ENCODE data around the gene FUT3. TPM values are rescaled to one million over a fixed set of nuclear protein-coding genes. Genes with fewer than 3 reads are reported as not detected.

The FUT3 gene
- total and polyA plus RNA-seq, 9 of the 15 experiments (the other 6 are each of a cell fraction or from before 2014, with no cell fraction given) = 0.09 TPM; not detected in 8

DNA sequence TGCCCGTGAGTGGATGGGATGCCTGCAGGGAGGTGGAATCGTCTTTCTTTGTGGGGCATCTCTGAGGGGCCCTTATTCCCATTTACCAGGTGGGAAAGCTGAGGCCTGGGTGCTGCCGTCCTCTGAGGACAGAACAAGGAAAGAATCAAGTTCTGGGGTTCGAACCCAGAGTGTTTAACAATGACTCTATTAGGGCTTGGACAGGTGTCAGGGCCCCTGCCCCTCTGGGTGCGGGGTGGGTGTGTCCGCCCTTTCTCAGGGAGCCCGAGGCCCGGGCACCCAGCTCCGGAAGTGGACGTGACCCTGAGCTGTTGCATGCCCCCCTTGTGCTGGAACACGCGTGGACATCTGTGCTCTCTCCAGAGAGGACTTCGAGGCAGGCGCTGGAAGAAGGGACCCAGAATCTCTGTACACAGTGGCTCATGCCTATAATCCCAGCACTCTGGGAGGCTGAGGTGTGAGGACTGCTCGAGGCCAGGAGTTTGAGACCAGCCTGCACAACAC lies 41.6 kb upstream of the FUT3 start:
- no peak overlapping the region for H3K4me3 ChIP-seq
- no peak overlapping the region for H2AFZ ChIP-seq (ENCODE audit: low read depth, low read length)
- POLR2A ChIA-PET = interaction anchor here (1.4 to 4.2 kb wide), 2 partner anchors 11 to 89 kb away, joined by 5 to 28 read pairs; partner anchors contain the start of genes NDUFA11 and VMAC
- no peak for ATAC-seq
- in situ Hi-C loops (cut with MboI) = loop anchor here (5.0 kb wide), 1 partner anchor 91 kb away; no protein-coding TSS in a partner anchor
- WGBS (ENCODE audit: insufficient coverage, low coverage, missing lambda C conversion rate) = 50% methylated on average over 15 of the region's 15 CpGs
- no peaks in the 10 kb centered on the region; the same call in 2 of the 3 replicates for H3K79me2 ChIP-seq (ENCODE audit: control insufficient read depth, insufficient read depth, low read length)
- no peak overlapping the region for H3K27ac ChIP-seq (ENCODE audit: extremely low read depth, low read depth, low read length)
- peaks cover 28% of the 10 kb centered on the region; the same call in 1 of the 3 replicates for H3K36me3 ChIP-seq (ENCODE audit: control insufficient read depth, insufficient read depth, low read length)
- no peak for DNase-seq (ENCODE audit: extremely low read depth in 1 of 4, low spot score in 3 of 4)
- no peak for FAIRE-seq
- H3K27me3 ChIP-seq (ENCODE audit: control insufficient read depth in 2 of 2, insufficient read depth in 2 of 2, low read length in 2 of 2) = no peaks in the 10 kb centered on the region
- intact Hi-C loops (cut with micrococcal nuclease) = loop anchor here (1.0 kb wide), 1 partner anchor 89 kb away; no protein-coding TSS in a partner anchor
- peaks cover 5% of the 10 kb centered on the region for H3K9me1 ChIP-seq (ENCODE audit: control insufficient read depth, insufficient read depth, low read length)
- peaks cover 16 to 69% of the 10 kb centered on the region in 2 experiments for H3K4me1 ChIP-seq (replicated peaks in 1 of 2; ENCODE audit: control insufficient read depth in 2 of 2, insufficient read depth in 2 of 2, low read length in 2 of 2)
- peaks cover 25% of the 10 kb centered on the region for H4K20me1 ChIP-seq (replicated peaks; ENCODE audit: control insufficient read depth, insufficient read depth, low read length)
- H3K9me3 ChIP-seq (replicated peaks; ENCODE audit: control insufficient read depth, insufficient read depth, low read depth, low read length) = no peaks in the 10 kb centered on the region
- H3K9ac ChIP-seq (ENCODE audit: insufficient read depth in 1 of 2, low read depth in 2 of 2, low read length in 2 of 2) = no peak overlapping the region
- CTCF ChIA-PET (ENCODE audit: low intra/inter-chr PET ratio) = interaction anchor here (0.8 to 3.9 kb wide), 4 partner anchors 83 to 119 kb away, joined by 3 to 48 read pairs (median 4); partner anchors contain the start of gene NRTN
- H3K4me2 ChIP-seq (ENCODE audit: insufficient read depth, low read length) = no peak overlapping the region
- TF ChIP-seq FOXK1 (CRISPR knock-in tag; IDR thresholded peaks at IDR 0.05; ENCODE audit: borderline replicate concordance) (no peak), TCF3 (CRISPR knock-in tag; IDR thresholded peaks at IDR 0.05) (no peak), NR2C1 (IDR thresholded peaks at IDR 0.05) (no peak), NR2C1 (tag; IDR thresholded peaks at IDR 0.05) (no peak), ZNF282 (CRISPR knock-in tag; IDR thresholded peaks at IDR 0.05) (no peak), CTBP1 (IDR thresholded peaks at IDR 0.05; ENCODE audit: borderline replicate concordance) (0 out of 2 replicates have a peak, but pooled peaks have one; percentile 1), ZNF197 (CRISPR knock-in tag; IDR thresholded peaks at IDR 0.05; ENCODE audit: low read depth) (no peak), TEAD2 (tag; IDR thresholded peaks at IDR 0.05) (no peak), POLR2B (IDR thresholded peaks at IDR 0.05; ENCODE audit: low read depth, partially characterized antibody) (peak; percentile 25), POLR2AphosphoS5 (IDR thresholded peaks at IDR 0.05; ENCODE audit: control insufficient read depth, insufficient read depth, low read depth, low read length) (peak; percentile 12; the same call in 1 of the 2 replicates), KDM1A (IDR thresholded peaks at IDR 0.05) (peak in 1 of 2 experiments; percentile 49; a peak in 1 of 4 replicates), RB1 (IDR thresholded peaks at IDR 0.05; ENCODE audit: low read depth) (no peak), SREBF1 (IDR thresholded peaks at IDR 0.05; ENCODE audit: borderline replicate concordance, low read depth, low read length) (no peak), RBM25 (IDR thresholded peaks at IDR 0.05; ENCODE audit: low read depth, low read length, severe bottlenecking) (peak; percentile 13)
- TF ChIP-seq, protein P1, sequence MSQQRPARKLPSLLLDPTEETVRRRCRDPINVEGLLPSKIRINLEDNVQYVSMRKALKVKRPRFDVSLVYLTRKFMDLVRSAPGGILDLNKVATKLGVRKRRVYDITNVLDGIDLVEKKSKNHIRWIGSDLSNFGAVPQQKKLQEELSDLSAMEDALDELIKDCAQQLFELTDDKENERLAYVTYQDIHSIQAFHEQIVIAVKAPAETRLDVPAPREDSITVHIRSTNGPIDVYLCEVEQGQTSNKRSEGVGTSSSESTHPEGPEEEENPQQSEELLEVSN (IDR thresholded peaks at IDR 0.05; ENCODE audit: borderline replicate concordance in 1 of 2, extremely low read depth in 1 of 2, insufficient read depth in 1 of 2, insufficient read length in 1 of 2, low read depth in 1 of 2, low read length in 1 of 2, poor library complexity in 1 of 2, severe bottlenecking in 1 of 2) = peak in 1 of 2 experiments; percentile 12
- TF ChIP-seq, protein P2, sequence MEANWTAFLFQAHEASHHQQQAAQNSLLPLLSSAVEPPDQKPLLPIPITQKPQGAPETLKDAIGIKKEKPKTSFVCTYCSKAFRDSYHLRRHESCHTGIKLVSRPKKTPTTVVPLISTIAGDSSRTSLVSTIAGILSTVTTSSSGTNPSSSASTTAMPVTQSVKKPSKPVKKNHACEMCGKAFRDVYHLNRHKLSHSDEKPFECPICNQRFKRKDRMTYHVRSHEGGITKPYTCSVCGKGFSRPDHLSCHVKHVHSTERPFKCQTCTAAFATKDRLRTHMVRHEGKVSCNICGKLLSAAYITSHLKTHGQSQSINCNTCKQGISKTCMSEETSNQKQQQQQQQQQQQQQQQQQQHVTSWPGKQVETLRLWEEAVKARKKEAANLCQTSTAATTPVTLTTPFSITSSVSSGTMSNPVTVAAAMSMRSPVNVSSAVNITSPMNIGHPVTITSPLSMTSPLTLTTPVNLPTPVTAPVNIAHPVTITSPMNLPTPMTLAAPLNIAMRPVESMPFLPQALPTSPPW (CRISPR knock-in tag; IDR thresholded peaks at IDR 0.05) = 0 out of 2 replicates have a peak, but pooled peaks have one; percentile 13
- TF ChIP-seq, protein P3, sequence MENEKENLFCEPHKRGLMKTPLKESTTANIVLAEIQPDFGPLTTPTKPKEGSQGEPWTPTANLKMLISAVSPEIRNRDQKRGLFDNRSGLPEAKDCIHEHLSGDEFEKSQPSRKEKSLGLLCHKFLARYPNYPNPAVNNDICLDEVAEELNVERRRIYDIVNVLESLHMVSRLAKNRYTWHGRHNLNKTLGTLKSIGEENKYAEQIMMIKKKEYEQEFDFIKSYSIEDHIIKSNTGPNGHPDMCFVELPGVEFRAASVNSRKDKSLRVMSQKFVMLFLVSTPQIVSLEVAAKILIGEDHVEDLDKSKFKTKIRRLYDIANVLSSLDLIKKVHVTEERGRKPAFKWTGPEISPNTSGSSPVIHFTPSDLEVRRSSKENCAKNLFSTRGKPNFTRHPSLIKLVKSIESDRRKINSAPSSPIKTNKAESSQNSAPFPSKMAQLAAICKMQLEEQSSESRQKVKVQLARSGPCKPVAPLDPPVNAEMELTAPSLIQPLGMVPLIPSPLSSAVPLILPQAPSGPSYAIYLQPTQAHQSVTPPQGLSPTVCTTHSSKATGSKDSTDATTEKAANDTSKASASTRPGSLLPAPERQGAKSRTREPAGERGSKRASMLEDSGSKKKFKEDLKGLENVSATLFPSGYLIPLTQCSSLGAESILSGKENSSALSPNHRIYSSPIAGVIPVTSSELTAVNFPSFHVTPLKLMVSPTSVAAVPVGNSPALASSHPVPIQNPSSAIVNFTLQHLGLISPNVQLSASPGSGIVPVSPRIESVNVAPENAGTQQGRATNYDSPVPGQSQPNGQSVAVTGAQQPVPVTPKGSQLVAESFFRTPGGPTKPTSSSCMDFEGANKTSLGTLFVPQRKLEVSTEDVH (IDR thresholded peaks at IDR 0.05; ENCODE audit: low read depth, partially characterized antibody) = peak; percentile 4
- no TSS peak for BruUV-seq (replicated peaks)

All from K562 (cell line).